OCI-LY3 (cell line): Measurements from ENCODE around the gene MAD1L1.

Source experiments
- CTCF ChIP-seq: fragments of 200-600, 300-600 bp; sonication (generic); IDR thresholded peaks from 2 replicates; pipeline ENCODE4 v1.5.1; 2014; ENCODE audit warnings: antibody characterized with exemption, low read length, low read depth
- EZH2phosphoT487 ChIP-seq: fragments of 200-600 bp; shearing (Covaris generic); IDR thresholded peaks from 2 replicates; pipeline ENCODE4 v1.6.1; 2018; ENCODE audit warnings: antibody characterized with exemption, mixed run types, low read depth

GRCh38 chr7:1979591-1980560 lies 252.9 kb downstream of the MAD1L1 start:
- TF ChIP-seq CTCF (no peak), EZH2phosphoT487 (no peak)
